GM12878 (cell line): ENCODE measurements around the gene MAST1. TPM values are rescaled to one million over a fixed set of nuclear protein-coding genes. Genes with fewer than 3 reads are reported as not detected.

Experiments
- ATF2 ChIP-seq: IDR thresholded peaks from 2 replicates; pipeline ENCODE4 v1.6.1; 2012; ENCODE audit warnings: low read length, inconsistent platforms
- BMI1 ChIP-seq: fragments of 450-650 bp; IDR thresholded peaks from 2 replicates; pipeline ENCODE4 v1.6.1; 2016; ENCODE audit warnings: mild to moderate bottlenecking, moderate library complexity, borderline replicate concordance
- CREM ChIP-seq: IDR thresholded peaks from 2 replicates; pipeline ENCODE4 v1.6.1; 2014; ENCODE audit warnings: antibody characterized with exemption, low read depth
- E2F8 ChIP-seq: fragments of 450-650 bp; IDR thresholded peaks from 2 replicates; pipeline ENCODE4 v1.6.1; 2018; ENCODE audit warnings: mild to moderate bottlenecking, low read depth, moderate library complexity; ENCODE audit not compliant: partially characterized antibody
- EZH2 ChIP-seq: IDR thresholded peaks from 2 replicates; pipeline ENCODE4 v1.6.1; 2012; ENCODE audit warnings: low read depth, mild to moderate bottlenecking, control low read depth, inconsistent platforms, low read length, borderline replicate concordance; ENCODE audit not compliant: control insufficient read depth
- HDAC2 ChIP-seq: fragments of 200-600 bp; sonication (generic); IDR thresholded peaks from 2 replicates; pipeline ENCODE4 v1.6.1; 2017
- JUND ChIP-seq: IDR thresholded peaks from 2 replicates; pipeline ENCODE4 v1.6.1; 2012; ENCODE audit warnings: low read depth, mild to moderate bottlenecking, low read length, improper control_type of control experiment, moderate library complexity
- KAT2A ChIP-seq: conservative IDR thresholded peaks from 2 replicates; pipeline ENCODE4 v1.6.1; 2011; ENCODE audit warnings: low read depth, low read length; ENCODE audit not compliant: control insufficient read depth
- MYC ChIP-seq: IDR thresholded peaks from 2 replicates; pipeline ENCODE4 v1.6.1; 2011; ENCODE audit warnings: mild to moderate bottlenecking, low read length, moderate library complexity, inconsistent platforms; ENCODE audit not compliant: insufficient read depth, insufficient replicate concordance, insufficient read length, severe bottlenecking
- NFIC ChIP-seq: IDR thresholded peaks from 2 replicates; pipeline ENCODE4 v1.6.1; 2012; ENCODE audit warnings: low read depth, mild to moderate bottlenecking, inconsistent platforms, low read length, moderate library complexity
- NFYA ChIP-seq: IDR thresholded peaks from 2 replicates; pipeline ENCODE4 v1.6.1; 2011; ENCODE audit warnings: low read depth, mild to moderate bottlenecking, low read length, improper control_type of control experiment, borderline replicate concordance
- PAX5 ChIP-seq: IDR thresholded peaks from 2 replicates; pipeline ENCODE4 v1.6.1; 2011; ENCODE audit warnings: low read depth, low read length, borderline replicate concordance
- POLR2AphosphoS5 ChIP-seq: IDR thresholded peaks from 2 replicates; pipeline ENCODE4 v1.6.1; 2011; ENCODE audit warnings: mild to moderate bottlenecking, low read length, inconsistent platforms
- PRDM15 ChIP-seq: fragments of 450-650 bp; formaldehyde crosslinking; IDR thresholded peaks from 2 replicates; pipeline ENCODE4 v1.4.0; 2020; ENCODE audit warnings: mild to moderate bottlenecking, moderate library complexity
- RAD21 ChIP-seq: IDR thresholded peaks from 2 replicates; pipeline ENCODE4 v1.6.1; 2011; ENCODE audit warnings: mild to moderate bottlenecking, low read depth, low read length, moderate library complexity; ENCODE audit not compliant: insufficient read depth
- RFX5 ChIP-seq: IDR thresholded peaks from 2 replicates; pipeline ENCODE4 v1.6.1; 2011; ENCODE audit warnings: low read depth, low read length, improper control_type of control experiment
- SMARCA5 ChIP-seq: fragments of 450-650 bp; IDR thresholded peaks from 2 replicates; pipeline ENCODE4 v1.6.1; 2017; ENCODE audit warnings: mild to moderate bottlenecking
- TCF3 ChIP-seq: IDR thresholded peaks from 2 replicates; pipeline ENCODE4 v1.6.1; 2012; ENCODE audit warnings: low read depth, mild to moderate bottlenecking, low read length, borderline replicate concordance; ENCODE audit not compliant: insufficient read depth
- TCF7 ChIP-seq: IDR thresholded peaks from 2 replicates; pipeline ENCODE4 v1.6.1; 2014; ENCODE audit warnings: antibody characterized with exemption, borderline replicate concordance
- YBX1 ChIP-seq: fragments of 450-650 bp; IDR thresholded peaks from 2 replicates; pipeline ENCODE4 v1.6.1; 2016; ENCODE audit warnings: antibody characterized with exemption
- ZNF274 ChIP-seq: IDR thresholded peaks from one replicate; pipeline ENCODE4 v1.8.0; 2011; ENCODE audit not compliant: insufficient read length, insufficient read depth
- ZNF622 ChIP-seq: fragments of 450-650 bp; IDR thresholded peaks from 2 replicates; pipeline ENCODE4 v1.6.1; 2017; ENCODE audit warnings: mild to moderate bottlenecking, inconsistent platforms
- polyA plus RNA-seq, 11 experiments: library from polyadenylated mRNA; depleted of rRNA in 4 of 11; unstranded in 6 of 11; stranded (reverse) in 5 of 11; fragments of >200 nt; fragmentation: Nextera tagmentation in 4 of 11; fragmentation: Illumina TruSeq in 1 of 11; extraction: Ambion mirVana in 4 of 11; extraction: Trizol in 1 of 11; gene quantifications; 1 replicate in 1 of 11; 2 replicates in 10 of 11; pipeline versions ENCODE4 v1.2.1 to v1.2.3, GENCODE V29; 2011 to 2016; ENCODE audit warnings: inconsistent platforms in 2 of 11, missing spikeins in 2 of 11, low read depth in 1 of 11
- total RNA-seq, 4 experiments: library from RNA; depleted of rRNA in 3 of 4; stranded (reverse); fragments of >200 nt in 3 of 4; fragmentation: Illumina TruSeq in 1 of 4; extraction: Trizol in 1 of 4; gene quantifications; 2 replicates each; pipeline versions ENCODE4 v1.2.1 to v1.2.3, GENCODE V29; 2013 to 2021

Gene MAST1
- total and polyA plus RNA-seq, 10 of the 15 experiments (the other 5 are each of a cell fraction or from before 2014, with no cell fraction given): 0.08 to 0.79 (median 0.44) TPM; not detected in 1

GRCh38 chr19:12792051-12792852 is 46.1 kb upstream of the MAST1 start (continued):
- TF ChIP-seq PAX5 (peak; percentile 39; the same call in 1 of the 2 replicates), NFYA (no peak), E2F8 (no peak), ZNF622 (no peak), NFIC (no peak), POLR2AphosphoS5 (peak; percentile 87), CREM (peak; percentile 41; the same call in 1 of the 2 replicates), HDAC2 (no peak), RAD21 (no peak), PRDM15 (CRISPR knock-in tag) (no peak), JUND (no peak), SMARCA5 (peak; percentile 47; the same call in 1 of the 2 replicates), TCF3 (peak; percentile 68), MYC (no peak), ATF2 (no peak), YBX1 (no peak), RFX5 (no peak), KAT2A (no peak), TCF7 (no peak), EZH2 (no peak), ZNF274 (no peak), BMI1 (no peak)
